ENCODE results near the gene ADAM12.

The ADAM12 gene

DNA sequence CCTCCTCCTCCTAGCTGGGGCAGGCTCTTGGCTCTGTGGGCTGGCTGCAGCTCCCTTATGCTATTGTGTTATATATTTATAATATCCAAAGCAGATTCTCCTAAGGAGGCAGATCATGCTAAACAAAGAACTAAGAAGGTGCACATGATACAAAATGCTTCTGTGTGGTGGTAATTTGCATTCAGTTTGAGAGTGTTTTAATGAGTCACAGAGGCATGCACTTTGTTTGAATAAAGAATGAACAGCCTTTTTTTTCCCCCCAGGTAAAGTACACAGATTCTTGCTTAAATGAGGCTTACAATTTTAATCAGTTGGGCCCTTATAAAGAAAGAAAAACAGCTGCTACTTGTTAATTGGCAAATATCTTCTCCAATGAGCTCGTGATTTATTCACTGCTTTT, 396.9 kb downstream of the ADAM12 start:
- DNase-seq (ENCODE audit: extremely low spot score), result no peak
- POLR2A ChIA-PET, result no interaction called here
- TF ChIP-seq SP1 (IDR thresholded peaks at IDR 0.05), result no peak
- no peak for TF ChIP-seq SUZ12 (IDR thresholded peaks at IDR 0.05)
- no peak for TF ChIP-seq ELF4 (IDR thresholded peaks at IDR 0.05)
- no peak for TF ChIP-seq NFRKB (IDR thresholded peaks at IDR 0.05)
- TF ChIP-seq FOXM1 (IDR thresholded peaks at IDR 0.05; ENCODE audit: borderline replicate concordance), result no peak
- TF ChIP-seq BHLHE40 (IDR thresholded peaks at IDR 0.05; ENCODE audit: borderline replicate concordance), result no peak
- no peak for TF ChIP-seq L3MBTL2 (conservative IDR thresholded peaks at IDR 0.05)
- TF ChIP-seq HDGF (IDR thresholded peaks at IDR 0.05; ENCODE audit: borderline replicate concordance), result no peak
- TF ChIP-seq TARDBP (IDR thresholded peaks at IDR 0.05), result no peak
- no peak for TF ChIP-seq ZNF384 (IDR thresholded peaks at IDR 0.05)
- CTCF ChIA-PET, result no interaction called here

DNA sequence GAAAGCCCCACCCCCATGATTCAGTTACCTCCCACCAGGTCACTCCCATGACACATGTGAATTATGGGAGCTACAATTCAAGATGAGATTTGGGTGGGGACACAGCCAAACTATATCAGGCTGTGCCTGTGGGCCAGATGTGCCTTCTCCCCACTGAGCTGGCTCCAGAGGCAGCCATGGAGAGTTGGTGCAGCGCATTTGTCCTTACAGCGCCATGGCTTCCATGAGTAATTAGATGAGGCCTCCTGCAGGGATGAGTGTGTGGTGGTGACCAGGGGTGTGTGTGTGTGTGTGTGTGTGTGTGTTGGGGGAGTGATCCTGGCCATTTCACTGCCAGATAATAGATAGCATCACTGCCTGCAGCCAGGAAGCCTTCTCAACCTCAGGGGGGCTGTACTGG, 397.3 kb downstream of the ADAM12 start:
- no peak for DNase-seq (ENCODE audit: extremely low spot score)
- POLR2A ChIA-PET, result no interaction called here
- no peak for TF ChIP-seq ZNF384 (IDR thresholded peaks at IDR 0.05)
- TF ChIP-seq, protein P1, sequence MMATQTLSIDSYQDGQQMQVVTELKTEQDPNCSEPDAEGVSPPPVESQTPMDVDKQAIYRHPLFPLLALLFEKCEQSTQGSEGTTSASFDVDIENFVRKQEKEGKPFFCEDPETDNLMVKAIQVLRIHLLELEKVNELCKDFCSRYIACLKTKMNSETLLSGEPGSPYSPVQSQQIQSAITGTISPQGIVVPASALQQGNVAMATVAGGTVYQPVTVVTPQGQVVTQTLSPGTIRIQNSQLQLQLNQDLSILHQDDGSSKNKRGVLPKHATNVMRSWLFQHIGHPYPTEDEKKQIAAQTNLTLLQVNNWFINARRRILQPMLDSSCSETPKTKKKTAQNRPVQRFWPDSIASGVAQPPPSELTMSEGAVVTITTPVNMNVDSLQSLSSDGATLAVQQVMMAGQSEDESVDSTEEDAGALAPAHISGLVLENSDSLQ (IDR thresholded peaks at IDR 0.05), result no peak
- no peak for TF ChIP-seq NFRKB (IDR thresholded peaks at IDR 0.05)
- TF ChIP-seq ELF4 (IDR thresholded peaks at IDR 0.05), result no peak
- TF ChIP-seq SUZ12 (IDR thresholded peaks at IDR 0.05), result no peak
- TF ChIP-seq CTBP1 (IDR thresholded peaks at IDR 0.05; ENCODE audit: borderline replicate concordance), result no peak
- no peak for TF ChIP-seq FOXK2 (IDR thresholded peaks at IDR 0.05)
- TF ChIP-seq SP1 (IDR thresholded peaks at IDR 0.05), result no peak
- no peak for TF ChIP-seq L3MBTL2 (conservative IDR thresholded peaks at IDR 0.05)
- no peak for TF ChIP-seq FOXA1 (IDR thresholded peaks at IDR 0.05)
- no peak for TF ChIP-seq ARNT (IDR thresholded peaks at IDR 0.05)
- CTCF ChIA-PET, result no interaction called here

DNA sequence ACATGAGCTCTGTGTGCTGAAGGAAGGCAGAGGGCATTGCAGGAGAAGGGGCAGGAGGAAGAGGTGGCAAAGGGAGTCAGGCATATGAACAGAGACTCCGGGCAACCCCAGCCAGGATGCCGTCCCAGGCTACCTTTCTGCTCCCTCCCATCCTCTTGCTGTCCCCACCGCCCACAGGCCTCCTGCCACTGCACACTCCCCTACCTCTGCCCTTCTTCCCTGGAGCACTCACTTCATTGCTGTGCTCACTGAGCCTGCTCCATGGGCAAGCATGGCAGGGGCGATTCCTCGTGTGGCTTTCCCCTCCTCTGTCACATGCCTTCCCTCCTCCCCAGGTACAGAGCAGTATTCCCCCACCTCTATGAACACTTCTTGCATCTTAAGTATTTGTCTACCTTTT, 398.5 kb downstream of the ADAM12 start:
- POLR2A ChIA-PET, result no interaction called here
- no peak for DNase-seq (ENCODE audit: extremely low spot score)
- CTCF ChIA-PET, result no interaction called here
- no peak for TF ChIP-seq HDGF (IDR thresholded peaks at IDR 0.05; ENCODE audit: borderline replicate concordance)
- TF ChIP-seq FOXK2 (IDR thresholded peaks at IDR 0.05), result no peak
- no peak for TF ChIP-seq L3MBTL2 (conservative IDR thresholded peaks at IDR 0.05)
- no peak for TF ChIP-seq SUZ12 (IDR thresholded peaks at IDR 0.05)
- TF ChIP-seq NFRKB (IDR thresholded peaks at IDR 0.05), result no peak
- TF ChIP-seq FOXA1 (IDR thresholded peaks at IDR 0.05), result no peak
- no peak for TF ChIP-seq ARNT (IDR thresholded peaks at IDR 0.05)
- no peak for TF ChIP-seq LEF1 (IDR thresholded peaks at IDR 0.05; ENCODE audit: borderline replicate concordance)
- no peak for TF ChIP-seq ZNF384 (IDR thresholded peaks at IDR 0.05)
- no peak for TF ChIP-seq ELF4 (IDR thresholded peaks at IDR 0.05)

DNA sequence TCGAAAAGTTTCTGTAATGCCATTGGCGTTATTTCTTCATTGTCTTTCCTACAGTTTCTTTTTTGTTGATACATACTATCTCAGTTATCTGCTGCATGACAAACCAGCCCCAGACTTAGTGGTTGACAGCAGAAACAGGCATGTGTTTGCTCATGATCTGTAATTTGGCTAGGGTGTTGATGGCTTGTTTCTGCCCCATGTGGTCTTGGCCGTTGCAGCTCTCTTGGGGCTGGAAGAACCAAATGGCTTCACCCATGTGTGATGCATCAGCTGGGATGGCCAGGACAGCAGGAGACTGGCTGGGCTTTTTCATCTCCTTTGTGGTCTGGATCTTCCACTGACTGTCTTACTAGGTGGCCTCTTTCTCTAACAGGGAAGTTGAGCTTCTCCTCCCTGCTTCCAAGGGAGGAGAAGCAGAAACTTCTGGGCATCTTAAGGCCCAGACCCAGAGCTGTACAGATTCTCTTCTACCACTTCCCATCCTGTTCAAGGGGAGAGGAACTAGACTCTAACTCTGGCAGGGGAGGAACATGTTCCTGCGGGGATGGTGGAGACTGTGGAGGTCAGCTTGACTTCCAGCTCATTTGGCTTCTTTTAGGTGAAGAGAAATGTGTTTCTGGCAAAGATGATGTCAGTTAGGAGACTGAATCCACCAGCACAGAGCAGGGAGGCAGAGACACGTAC, 402.6 kb downstream of the ADAM12 start:
- TF ChIP-seq SP1 (IDR thresholded peaks at IDR 0.05) (no peak), CTBP1 (IDR thresholded peaks at IDR 0.05; ENCODE audit: borderline replicate concordance) (no peak), HDGF (IDR thresholded peaks at IDR 0.05; ENCODE audit: borderline replicate concordance) (no peak), L3MBTL2 (conservative IDR thresholded peaks at IDR 0.05) (no peak), LEF1 (IDR thresholded peaks at IDR 0.05; ENCODE audit: borderline replicate concordance) (no peak), FOXA1 (IDR thresholded peaks at IDR 0.05) (no peak), FOXM1 (IDR thresholded peaks at IDR 0.05; ENCODE audit: borderline replicate concordance) (no peak), FOXK2 (IDR thresholded peaks at IDR 0.05) (no peak), ZNF384 (IDR thresholded peaks at IDR 0.05) (no peak)
- TF ChIP-seq, protein P1 (IDR thresholded peaks at IDR 0.05), result no peak
- CTCF ChIA-PET, result no interaction called here
- POLR2A ChIA-PET, result no interaction called here
- no peak for DNase-seq (ENCODE audit: extremely low spot score)

DNA sequence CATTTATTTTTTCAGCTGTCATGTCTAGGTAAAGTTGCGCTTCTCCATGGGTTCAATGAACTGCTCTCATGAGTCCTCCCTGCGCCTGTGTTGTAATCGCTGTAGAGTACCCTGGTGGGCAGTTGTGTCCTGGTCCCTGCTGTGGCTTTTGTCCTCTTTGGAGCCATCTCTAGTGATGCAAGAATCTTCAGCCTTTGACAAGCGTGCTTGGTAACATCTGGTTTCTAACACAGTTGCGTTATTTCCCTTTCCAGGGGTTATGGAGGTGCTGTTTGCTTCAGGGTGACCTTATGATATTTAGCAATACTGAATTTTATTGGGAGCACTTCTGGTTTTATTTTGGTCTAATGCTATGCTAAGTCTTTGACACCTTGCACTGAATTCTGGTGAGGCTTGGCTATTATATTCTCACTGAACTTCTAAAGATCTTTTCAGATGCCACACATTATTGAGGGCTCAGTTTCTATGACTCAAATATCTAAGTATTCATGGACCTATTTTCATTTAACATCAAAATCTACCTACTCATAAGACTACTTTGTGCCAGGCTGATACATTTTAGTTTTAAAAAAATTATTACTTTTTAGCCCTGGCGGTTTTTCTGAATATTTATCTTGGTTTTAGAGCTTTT, 403.3 kb downstream of the ADAM12 start:
- TF ChIP-seq ARNT (IDR thresholded peaks at IDR 0.05) (no peak), BHLHE40 (IDR thresholded peaks at IDR 0.05; ENCODE audit: borderline replicate concordance) (no peak), TARDBP (IDR thresholded peaks at IDR 0.05) (no peak), ELF4 (IDR thresholded peaks at IDR 0.05) (no peak), FOXM1 (IDR thresholded peaks at IDR 0.05; ENCODE audit: borderline replicate concordance) (no peak), SP1 (IDR thresholded peaks at IDR 0.05) (no peak)
- ChIA-PET CTCF (interaction anchor here (0.5 kb wide), 1 partner anchor 9 kb away, joined by 11 read pairs; no protein-coding TSS in a partner anchor), POLR2A (no interaction called here)
- DNase-seq (ENCODE audit: extremely low spot score), result no peak

DNA sequence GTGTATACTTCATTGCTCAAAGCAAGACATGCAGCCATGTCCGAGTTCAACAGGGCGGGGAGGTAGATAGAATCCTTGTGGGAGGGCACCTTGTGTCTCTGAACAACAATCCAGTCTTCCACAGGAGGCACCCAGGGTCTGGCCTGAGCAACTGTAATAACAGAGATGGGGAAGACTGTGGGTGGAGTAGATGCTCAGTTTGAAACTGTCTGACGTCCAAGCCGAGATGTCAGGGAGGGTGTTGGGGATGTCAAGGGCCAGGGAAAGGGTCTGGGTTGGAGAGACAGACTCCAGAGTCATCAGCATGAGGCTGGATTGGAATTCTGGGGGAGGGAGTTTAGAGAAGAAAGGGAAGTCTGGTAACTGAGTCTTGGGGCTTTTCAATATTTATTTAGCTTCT, 403.9 kb downstream of the ADAM12 start:
- ChIA-PET CTCF (no interaction called here), POLR2A (no interaction called here)
- TF ChIP-seq, protein P1 (IDR thresholded peaks at IDR 0.05), result no peak
- TF ChIP-seq NFRKB (IDR thresholded peaks at IDR 0.05) (no peak), ZNF384 (IDR thresholded peaks at IDR 0.05) (no peak), SP1 (IDR thresholded peaks at IDR 0.05) (no peak), HDGF (IDR thresholded peaks at IDR 0.05; ENCODE audit: borderline replicate concordance) (no peak), SUZ12 (IDR thresholded peaks at IDR 0.05) (no peak), CTBP1 (IDR thresholded peaks at IDR 0.05; ENCODE audit: borderline replicate concordance) (no peak), L3MBTL2 (conservative IDR thresholded peaks at IDR 0.05) (no peak), LEF1 (IDR thresholded peaks at IDR 0.05; ENCODE audit: borderline replicate concordance) (no peak), FOXM1 (IDR thresholded peaks at IDR 0.05; ENCODE audit: borderline replicate concordance) (no peak), ARNT (IDR thresholded peaks at IDR 0.05) (no peak), TARDBP (IDR thresholded peaks at IDR 0.05) (no peak), FOXK2 (IDR thresholded peaks at IDR 0.05) (no peak), BHLHE40 (IDR thresholded peaks at IDR 0.05; ENCODE audit: borderline replicate concordance) (no peak), ELF4 (IDR thresholded peaks at IDR 0.05) (no peak)
- DNase-seq (ENCODE audit: extremely low spot score), result no peak
